ENCODE data around the gene ANTXRL. TPM values are rescaled to one million over a fixed set of nuclear protein-coding genes. Genes with fewer than 3 reads are reported as not detected.

ANTXRL gene
- total and polyA plus RNA-seq, 2 of the 8 experiments (the other 6 are each of a cell fraction or from before 2014, with no cell fraction given), result not detected

DNA sequence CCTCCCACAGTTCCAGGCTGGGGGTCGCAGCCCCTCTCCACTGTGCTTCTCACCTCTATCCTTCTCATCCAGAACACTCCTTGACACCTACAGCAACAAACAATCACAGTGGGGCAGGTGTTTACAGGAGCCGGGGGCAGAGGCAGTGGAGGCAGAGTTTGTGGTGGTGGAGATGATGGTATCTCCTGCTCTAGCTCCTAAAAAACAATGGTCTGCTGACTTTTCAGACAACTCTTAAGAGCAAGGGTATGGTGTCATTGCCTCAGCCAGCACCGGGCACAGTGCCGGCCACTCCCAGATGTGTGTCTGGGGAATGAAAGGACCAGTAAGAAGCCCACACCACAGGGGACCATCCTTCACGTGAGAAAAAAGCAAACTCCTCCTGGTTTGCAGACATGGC, 36.3 kb upstream of the ANTXRL start:
- Histone ChIP-seq H2BK120ac (replicated peaks; ENCODE audit: low read depth, low read length) (no peak overlapping the region), H2BK20ac (ENCODE audit: low read length) (no peak overlapping the region), H3K18ac (ENCODE audit: extremely low read depth, low read length) (no peak overlapping the region), H3K4me1 (replicated peaks in 1 of 4; ENCODE audit: control insufficient read depth in 3 of 4, insufficient read depth in 4 of 4, low read length in 3 of 4) (no peaks in the 10 kb centered on the region), H3K56ac (replicated peaks; ENCODE audit: insufficient read length, low read depth, low read length) (no peak overlapping the region), H3K4ac (replicated peaks; ENCODE audit: insufficient read length, low read depth, low read length) (no peak overlapping the region), H3K27me3 (replicated peaks in 1 of 4; ENCODE audit: control insufficient read depth in 3 of 4, extremely low read depth in 1 of 4, insufficient read depth in 3 of 4, low read length in 3 of 4) (no peaks in the 10 kb centered on the region), H2BK5ac (ENCODE audit: low read depth, low read length) (no peak overlapping the region), H2AFZ (ENCODE audit: low read length) (no peak overlapping the region), H3K4me3 (ENCODE audit: extremely low read depth in 1 of 4, insufficient read depth in 2 of 4, low read depth in 3 of 4, low read length in 4 of 4) (no peak overlapping the region), H2AK5ac (ENCODE audit: low read depth, low read length) (no peak overlapping the region), H4K20me1 (replicated peaks in 1 of 2; ENCODE audit: control insufficient read depth in 1 of 2, insufficient read depth in 2 of 2, low read length in 2 of 2) (no peaks in the 10 kb centered on the region), H3K36me3 (ENCODE audit: control insufficient read depth in 2 of 4, insufficient read depth in 4 of 4, low read length in 3 of 4) (no peaks in the 10 kb centered on the region), H3K9ac (replicated peaks in 1 of 4; ENCODE audit: extremely low read depth in 1 of 4, low read depth in 3 of 4, low read length in 3 of 4) (no peak overlapping the region), H4K91ac (replicated peaks; ENCODE audit: insufficient read length, low read length) (no peak overlapping the region), H3K23ac (ENCODE audit: insufficient read length) (no peak overlapping the region), H2BK12ac (ENCODE audit: low read depth, low read length) (no peak overlapping the region), H3K79me2 (ENCODE audit: control insufficient read depth in 1 of 2, insufficient read depth in 2 of 2, low read length in 2 of 2) (no peaks in the 10 kb centered on the region), H4K5ac (ENCODE audit: insufficient read length, low read depth, low read length) (no peak overlapping the region), H3K23me2 (ENCODE audit: low read depth, low read length) (no peaks in the 10 kb centered on the region), H2BK15ac (ENCODE audit: low read length) (no peak overlapping the region), H3K14ac (ENCODE audit: insufficient read length) (no peak overlapping the region), H3K27ac (ENCODE audit: low read depth, low read length) (no peak overlapping the region), H3K79me1 (ENCODE audit: low read depth, low read length) (no peaks in the 10 kb centered on the region), H4K8ac (ENCODE audit: extremely low read depth, insufficient read depth, low read length) (no peak overlapping the region; the same call in 1 of the 2 replicates), H3K9me3 (ENCODE audit: insufficient read depth in 2 of 2, low read depth in 1 of 2, low read length in 1 of 2) (no peaks in the 10 kb centered on the region), H3K4me2 (ENCODE audit: insufficient read depth in 1 of 2, low read depth in 2 of 2, low read length in 2 of 2) (no peak overlapping the region)
- WGBS, 2 experiments (ENCODE audit: extremely low coverage in 1 of 2, insufficient coverage in 1 of 2, insufficient read length in 1 of 2, insufficient replicate concordance in 2 of 2, low coverage in 1 of 2, low lambda C conversion rate in 2 of 2, missing lambda C conversion rate in 1 of 2), result 85% methylated on average over 5 of the region's 5 CpGs; no CpG with 5 or more reads in 1 of the 2 experiments
- ChIA-PET POLR2A (ENCODE audit: partially characterized antibody) (no interaction called here), CTCF (ENCODE audit: partially characterized antibody) (interaction anchor here (0.7 to 9.2 kb wide), 3 partner anchors 9 to 32 kb away, joined by 3 to 99 read pairs (median 5); no protein-coding TSS in a partner anchor)
- DNase-seq (ENCODE audit: low read depth in 1 of 2, low spot score in 2 of 2) (no peak), FAIRE-seq (no peak)
- TF ChIP-seq SP2 (IDR thresholded peaks at IDR 0.05; ENCODE audit: low read length), result no peak
- TF ChIP-seq MAFK (IDR thresholded peaks at IDR 0.05; ENCODE audit: low read depth, low read length), result no peak
- TF ChIP-seq TEAD4 (IDR thresholded peaks at IDR 0.05; ENCODE audit: low read depth, low read length), result no peak
- TF ChIP-seq SRF (IDR thresholded peaks at IDR 0.05; ENCODE audit: low read depth, low read length), result no peak
- TF ChIP-seq CBX8 (IDR thresholded peaks at IDR 0.05; ENCODE audit: borderline replicate concordance, low read depth, low read length), result no peak
- no peak for TF ChIP-seq POU5F1 (IDR thresholded peaks at IDR 0.05; ENCODE audit: low read depth, low read length)
- no peak for TF ChIP-seq SP4 (IDR thresholded peaks at IDR 0.05; ENCODE audit: low read length)
- TF ChIP-seq SIRT6 (IDR thresholded peaks at IDR 0.05; ENCODE audit: low read length), result no peak
- TF ChIP-seq, protein P1, sequence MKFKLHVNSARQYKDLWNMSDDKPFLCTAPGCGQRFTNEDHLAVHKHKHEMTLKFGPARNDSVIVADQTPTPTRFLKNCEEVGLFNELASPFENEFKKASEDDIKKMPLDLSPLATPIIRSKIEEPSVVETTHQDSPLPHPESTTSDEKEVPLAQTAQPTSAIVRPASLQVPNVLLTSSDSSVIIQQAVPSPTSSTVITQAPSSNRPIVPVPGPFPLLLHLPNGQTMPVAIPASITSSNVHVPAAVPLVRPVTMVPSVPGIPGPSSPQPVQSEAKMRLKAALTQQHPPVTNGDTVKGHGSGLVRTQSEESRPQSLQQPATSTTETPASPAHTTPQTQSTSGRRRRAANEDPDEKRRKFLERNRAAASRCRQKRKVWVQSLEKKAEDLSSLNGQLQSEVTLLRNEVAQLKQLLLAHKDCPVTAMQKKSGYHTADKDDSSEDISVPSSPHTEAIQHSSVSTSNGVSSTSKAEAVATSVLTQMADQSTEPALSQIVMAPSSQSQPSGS (IDR thresholded peaks at IDR 0.05; ENCODE audit: low read length), result no peak
- TF ChIP-seq SAP30 (IDR thresholded peaks at IDR 0.05; ENCODE audit: insufficient read depth, insufficient replicate concordance, low read length), result no peak
- TF ChIP-seq RFX5 (IDR thresholded peaks at IDR 0.05; ENCODE audit: borderline replicate concordance, low read depth, low read length), result no peak
- no peak for TF ChIP-seq BACH1 (IDR thresholded peaks at IDR 0.05; ENCODE audit: low read length)
- TF ChIP-seq HDAC6 (IDR thresholded peaks at IDR 0.05; ENCODE audit: low read depth, low read length), result no peak

All from H1 (cell line).